Measurements from ENCODE around the gene SYNM. TPM values are rescaled to one million over a fixed set of nuclear protein-coding genes. Genes with fewer than 3 reads are reported as not detected.

The SYNM gene, protein sequence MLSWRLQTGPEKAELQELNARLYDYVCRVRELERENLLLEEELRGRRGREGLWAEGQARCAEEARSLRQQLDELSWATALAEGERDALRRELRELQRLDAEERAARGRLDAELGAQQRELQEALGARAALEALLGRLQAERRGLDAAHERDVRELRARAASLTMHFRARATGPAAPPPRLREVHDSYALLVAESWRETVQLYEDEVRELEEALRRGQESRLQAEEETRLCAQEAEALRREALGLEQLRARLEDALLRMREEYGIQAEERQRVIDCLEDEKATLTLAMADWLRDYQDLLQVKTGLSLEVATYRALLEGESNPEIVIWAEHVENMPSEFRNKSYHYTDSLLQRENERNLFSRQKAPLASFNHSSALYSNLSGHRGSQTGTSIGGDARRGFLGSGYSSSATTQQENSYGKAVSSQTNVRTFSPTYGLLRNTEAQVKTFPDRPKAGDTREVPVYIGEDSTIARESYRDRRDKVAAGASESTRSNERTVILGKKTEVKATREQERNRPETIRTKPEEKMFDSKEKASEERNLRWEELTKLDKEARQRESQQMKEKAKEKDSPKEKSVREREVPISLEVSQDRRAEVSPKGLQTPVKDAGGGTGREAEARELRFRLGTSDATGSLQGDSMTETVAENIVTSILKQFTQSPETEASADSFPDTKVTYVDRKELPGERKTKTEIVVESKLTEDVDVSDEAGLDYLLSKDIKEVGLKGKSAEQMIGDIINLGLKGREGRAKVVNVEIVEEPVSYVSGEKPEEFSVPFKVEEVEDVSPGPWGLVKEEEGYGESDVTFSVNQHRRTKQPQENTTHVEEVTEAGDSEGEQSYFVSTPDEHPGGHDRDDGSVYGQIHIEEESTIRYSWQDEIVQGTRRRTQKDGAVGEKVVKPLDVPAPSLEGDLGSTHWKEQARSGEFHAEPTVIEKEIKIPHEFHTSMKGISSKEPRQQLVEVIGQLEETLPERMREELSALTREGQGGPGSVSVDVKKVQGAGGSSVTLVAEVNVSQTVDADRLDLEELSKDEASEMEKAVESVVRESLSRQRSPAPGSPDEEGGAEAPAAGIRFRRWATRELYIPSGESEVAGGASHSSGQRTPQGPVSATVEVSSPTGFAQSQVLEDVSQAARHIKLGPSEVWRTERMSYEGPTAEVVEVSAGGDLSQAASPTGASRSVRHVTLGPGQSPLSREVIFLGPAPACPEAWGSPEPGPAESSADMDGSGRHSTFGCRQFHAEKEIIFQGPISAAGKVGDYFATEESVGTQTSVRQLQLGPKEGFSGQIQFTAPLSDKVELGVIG (N-terminal part only)
- total RNA-seq (1.8 TPM), polyA plus RNA-seq (under 1 TPM in 2 of 4 donors, not detected in 2; 0.13 to 0.41 TPM)

DNA sequence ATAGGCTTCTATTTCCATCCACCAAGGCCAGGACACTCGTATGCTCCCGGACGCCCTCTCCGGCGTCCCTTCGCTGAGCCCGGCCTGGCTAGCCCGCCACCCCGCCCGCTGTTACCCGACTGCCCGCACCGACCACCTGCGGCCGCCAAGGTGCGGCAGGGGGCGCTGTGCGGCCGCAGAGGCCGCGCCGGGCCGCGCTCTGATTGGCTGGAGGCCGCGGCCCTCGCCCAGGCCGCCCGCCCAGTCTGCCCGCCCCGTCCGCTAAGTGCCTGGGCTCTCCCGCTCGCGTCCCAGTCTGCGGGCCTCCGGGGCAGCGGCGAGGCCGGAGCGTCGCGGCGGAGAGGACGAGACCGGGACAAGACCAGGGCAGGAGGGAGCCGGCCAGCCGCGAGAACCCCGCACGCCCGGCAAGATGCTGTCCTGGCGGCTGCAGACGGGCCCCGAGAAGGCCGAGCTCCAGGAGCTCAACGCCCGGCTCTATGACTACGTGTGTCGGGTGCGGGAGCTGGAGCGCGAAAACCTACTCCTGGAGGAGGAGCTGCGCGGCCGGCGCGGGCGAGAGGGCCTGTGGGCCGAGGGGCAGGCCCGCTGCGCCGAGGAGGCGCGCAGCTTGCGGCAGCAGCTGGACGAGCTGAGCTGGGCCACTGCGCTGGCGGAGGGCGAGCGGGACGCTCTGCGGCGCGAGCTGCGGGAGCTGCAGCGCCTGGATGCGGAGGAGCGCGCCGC lies at the start of gene SYNM:
TSS of gene SYNM (plus strand) at position 293 of the 726 bp plus-strand sequence. CDS start at position 413, 120 bp downstream.
- ATAC-seq (ENCODE audit: low read depth in 2 of 2), result no peak
- H3K27ac ChIP-seq (ENCODE audit: insufficient read depth, low read length, poor library complexity, severe bottlenecking), result no peak within 1 kb of the TSS
- H3K4me1 Mint-ChIP-seq, result peaks cover 0 to 13% (median 5%) of the 10 kb centered on the region in 4 donors
- no peak within 1 kb of the TSS for H3K4me3 ChIP-seq (ENCODE audit: low read depth, low read length)
- H3K36me3 Mint-ChIP-seq, result no peaks in the 10 kb centered on the region
- no peaks in the 10 kb centered on the region for H3K9me3 ChIP-seq (ENCODE audit: control insufficient read depth in 2 of 2, low read length in 2 of 2)
- H3K27me3 ChIP-seq (ENCODE audit: control insufficient read depth, insufficient read depth, low read length), result peaks cover 15% of the 10 kb centered on the region
- peaks cover 0 to 3% (median 0%) of the 10 kb centered on the region in 7 donors for H3K9me3 Mint-ChIP-seq
- peaks cover 51% of the 10 kb centered on the region for H3K27me3 Mint-ChIP-seq
- H3K4me1 ChIP-seq (ENCODE audit: control insufficient read depth, insufficient read depth, low read length, poor library complexity, severe bottlenecking), result no peaks in the 10 kb centered on the region
- H3K27ac Mint-ChIP-seq, result no peak within 1 kb of the TSS
- H3K4me3 Mint-ChIP-seq, result peak within 1 kb of the TSS in 3 of 4 donors; percentile 41 to 50 (median 47)
- no peaks in the 10 kb centered on the region for H3K36me3 ChIP-seq (ENCODE audit: control insufficient read depth, insufficient read depth, low read length)
- DNase-seq, result peak in 2 of 3 donors; percentile 2 to 30

DNA sequence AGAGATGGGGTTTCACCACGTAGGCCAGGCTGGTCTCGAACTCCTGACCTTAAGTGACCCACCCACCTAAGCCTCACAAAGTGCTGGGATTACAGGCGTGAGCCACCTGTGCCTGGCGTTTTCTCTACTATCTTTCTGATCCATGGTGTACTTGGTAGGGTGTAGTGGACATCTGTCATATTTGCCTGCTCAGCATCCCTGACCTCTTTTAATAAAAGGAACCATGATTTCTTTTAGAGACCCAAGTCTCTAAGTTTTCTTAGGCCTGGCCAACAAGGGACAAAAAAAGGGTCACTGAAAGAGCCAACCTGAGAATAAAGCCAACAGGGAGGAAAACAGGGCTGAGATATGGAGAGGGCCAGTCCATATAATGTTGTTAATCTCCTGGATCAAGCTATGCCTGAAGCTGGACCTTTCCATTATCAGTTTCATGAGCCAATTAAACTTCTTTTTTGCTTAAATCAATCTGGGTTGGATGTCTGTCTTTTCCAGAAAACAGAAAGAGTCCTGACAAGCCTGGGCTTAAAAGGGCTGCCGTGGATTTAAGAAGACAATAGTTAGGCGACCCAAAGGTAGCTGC lies 49.2 kb upstream of the SYNM start:
- Histone ChIP-seq H3K4me3 (ENCODE audit: low read depth, low read length) (no peak overlapping the region), H3K4me1 (ENCODE audit: control insufficient read depth, insufficient read depth, low read length, poor library complexity, severe bottlenecking) (no peaks in the 10 kb centered on the region), H3K27ac (ENCODE audit: insufficient read depth, low read length, poor library complexity, severe bottlenecking) (no peak overlapping the region), H3K27me3 (ENCODE audit: control insufficient read depth, insufficient read depth, low read length) (no peaks in the 10 kb centered on the region), H3K9me3 (ENCODE audit: control insufficient read depth in 2 of 2, low read length in 2 of 2) (no peaks in the 10 kb centered on the region), H3K36me3 (ENCODE audit: control insufficient read depth, insufficient read depth, low read length) (no peaks in the 10 kb centered on the region)
- no peak overlapping the region for H3K4me3 Mint-ChIP-seq
- H3K27me3 Mint-ChIP-seq, result peaks cover 26% of the 10 kb centered on the region
- no peak overlapping the region for H3K27ac Mint-ChIP-seq
- ATAC-seq (ENCODE audit: low read depth in 2 of 2) (no peak), DNase-seq (no peak)
- H3K36me3 Mint-ChIP-seq, result no peaks in the 10 kb centered on the region
- peaks cover 0 to 3% (median 0%) of the 10 kb centered on the region in 7 donors for H3K9me3 Mint-ChIP-seq
- H3K4me1 Mint-ChIP-seq, result peaks cover 0 to 18% (median 3%) of the 10 kb centered on the region in 4 donors

DNA sequence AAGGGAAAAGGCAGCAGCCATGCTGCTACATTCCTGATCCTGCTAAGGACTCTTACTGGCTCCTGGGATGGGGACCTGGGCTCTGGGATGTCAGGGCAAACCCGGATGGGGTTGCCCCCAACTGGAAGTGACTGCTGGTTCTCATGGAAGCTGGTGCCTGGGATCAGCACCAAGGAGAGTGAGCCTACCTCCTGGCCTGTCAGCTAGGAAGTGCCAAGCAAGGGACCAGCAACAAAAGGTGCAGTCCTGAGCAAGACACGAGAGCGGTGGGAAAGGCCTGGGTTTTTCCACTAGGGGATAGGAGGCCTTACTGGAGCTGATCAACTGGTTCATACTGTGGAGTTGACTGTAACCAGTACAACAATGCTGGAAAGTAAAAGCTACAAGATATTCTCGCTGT lies 47.9 kb upstream of the SYNM start:
- Mint-ChIP-seq H3K9me3 (peaks cover 0 to 1% (median 0%) of the 10 kb centered on the region in 7 donors), H3K27ac (no peak overlapping the region), H3K27me3 (peaks cover 35% of the 10 kb centered on the region), H3K36me3 (no peaks in the 10 kb centered on the region), H3K4me1 (peaks cover 0 to 17% (median 3%) of the 10 kb centered on the region in 4 donors), H3K4me3 (no peak overlapping the region)
- H3K36me3 ChIP-seq (ENCODE audit: control insufficient read depth, insufficient read depth, low read length), result no peaks in the 10 kb centered on the region
- ATAC-seq (ENCODE audit: low read depth in 2 of 2) (no peak), DNase-seq (no peak)
- H3K4me3 ChIP-seq (ENCODE audit: low read depth, low read length), result no peak overlapping the region
- no peak overlapping the region for H3K27ac ChIP-seq (ENCODE audit: insufficient read depth, low read length, poor library complexity, severe bottlenecking)
- H3K9me3 ChIP-seq (ENCODE audit: control insufficient read depth in 2 of 2, low read length in 2 of 2), result no peaks in the 10 kb centered on the region
- no peaks in the 10 kb centered on the region for H3K4me1 ChIP-seq (ENCODE audit: control insufficient read depth, insufficient read depth, low read length, poor library complexity, severe bottlenecking)
- no peaks in the 10 kb centered on the region for H3K27me3 ChIP-seq (ENCODE audit: control insufficient read depth, insufficient read depth, low read length)

DNA sequence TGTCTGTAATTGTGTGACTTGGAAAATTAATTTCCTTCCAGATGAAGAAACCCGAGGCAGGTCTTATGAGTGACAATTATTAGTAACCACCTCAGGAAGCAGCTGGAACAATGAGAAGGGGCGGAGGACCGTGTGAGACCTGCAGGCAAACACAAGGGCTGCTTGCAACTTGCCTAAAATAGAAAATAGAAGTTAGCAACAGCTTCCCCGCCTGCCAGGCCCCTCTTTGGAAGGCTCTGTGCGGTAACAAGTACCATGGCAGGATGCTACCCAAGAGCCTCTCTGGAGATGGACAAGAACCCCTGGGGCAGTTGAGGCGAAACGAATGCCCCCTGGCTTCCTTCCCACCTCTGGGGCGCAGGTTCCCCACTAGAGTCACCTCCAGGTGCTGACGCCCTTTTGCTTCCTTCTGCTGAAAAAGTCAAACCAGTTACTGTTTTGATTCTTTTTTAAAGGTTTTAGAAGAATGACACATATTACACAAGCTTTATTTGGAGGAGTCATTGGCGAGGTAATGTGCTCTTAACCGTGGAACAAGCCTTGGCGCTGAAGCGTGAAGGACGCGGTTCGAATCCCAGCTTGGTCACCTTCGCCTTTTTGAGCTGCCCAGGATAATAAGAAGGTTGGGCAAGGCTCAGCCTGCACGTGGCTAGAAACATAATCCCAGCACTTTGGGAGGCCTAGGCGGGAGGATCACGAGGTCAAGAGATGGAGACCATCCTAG lies 47.0 kb upstream of the SYNM start:
- DNase-seq (no peak), ATAC-seq (ENCODE audit: low read depth in 2 of 2) (no peak)
- peaks cover 0 to 1% (median 0%) of the 10 kb centered on the region in 7 donors for H3K9me3 Mint-ChIP-seq
- no peaks in the 10 kb centered on the region for H3K4me1 ChIP-seq (ENCODE audit: control insufficient read depth, insufficient read depth, low read length, poor library complexity, severe bottlenecking)
- peaks cover 0 to 13% (median 0%) of the 10 kb centered on the region in 4 donors for H3K4me1 Mint-ChIP-seq
- no peak overlapping the region for H3K27ac Mint-ChIP-seq
- H3K36me3 Mint-ChIP-seq, result no peaks in the 10 kb centered on the region
- H3K4me3 ChIP-seq (ENCODE audit: low read depth, low read length), result no peak overlapping the region
- H3K36me3 ChIP-seq (ENCODE audit: control insufficient read depth, insufficient read depth, low read length), result no peaks in the 10 kb centered on the region
- H3K9me3 ChIP-seq (ENCODE audit: control insufficient read depth in 2 of 2, low read length in 2 of 2), result no peaks in the 10 kb centered on the region
- peak overlapping the region; percentile 57 to 75 (median 63) for H3K4me3 Mint-ChIP-seq
- H3K27ac ChIP-seq (ENCODE audit: insufficient read depth, low read length, poor library complexity, severe bottlenecking), result no peak overlapping the region
- H3K27me3 Mint-ChIP-seq, result peaks cover 35% of the 10 kb centered on the region
- no peaks in the 10 kb centered on the region for H3K27me3 ChIP-seq (ENCODE audit: control insufficient read depth, insufficient read depth, low read length)

DNA sequence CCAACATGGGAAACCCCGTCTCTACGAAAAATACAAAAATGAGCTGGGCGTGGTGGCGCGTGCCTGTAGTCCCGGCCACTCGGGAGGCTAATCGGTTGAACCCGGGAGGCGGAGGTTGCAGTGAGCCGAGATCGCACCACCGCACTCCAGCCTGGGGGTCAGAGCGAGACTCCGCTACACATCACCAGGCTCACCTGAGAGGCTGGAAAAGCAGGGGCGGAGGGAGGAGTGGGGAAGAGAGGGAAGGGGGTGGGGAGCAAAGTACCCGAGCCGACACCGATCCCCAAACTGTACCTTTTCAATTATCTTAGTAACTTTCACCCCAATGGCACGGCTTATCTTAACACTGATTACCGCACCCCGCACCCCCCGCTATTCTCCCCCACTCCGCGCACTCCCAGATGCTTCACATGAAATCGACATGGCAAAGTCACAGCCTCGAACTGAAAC lies 46.4 kb upstream of the SYNM start:
- no peak overlapping the region for H3K27ac Mint-ChIP-seq
- no peak overlapping the region for H3K27ac ChIP-seq (ENCODE audit: insufficient read depth, low read length, poor library complexity, severe bottlenecking)
- ATAC-seq (ENCODE audit: low read depth in 2 of 2), result no peak

More for the DNA sequence above, 46.4 kb upstream of the SYNM start:
- Mint-ChIP-seq H3K36me3 (no peaks in the 10 kb centered on the region), H3K9me3 (peaks cover 0 to 1% (median 0%) of the 10 kb centered on the region in 7 donors), H3K27me3 (peaks cover 35% of the 10 kb centered on the region), H3K4me1 (peaks cover 0 to 13% (median 0%) of the 10 kb centered on the region in 4 donors), H3K4me3 (peak overlapping the region; percentile 57 to 75 (median 63))
- no peaks in the 10 kb centered on the region for H3K9me3 ChIP-seq (ENCODE audit: control insufficient read depth in 2 of 2, low read length in 2 of 2)
- H3K27me3 ChIP-seq (ENCODE audit: control insufficient read depth, insufficient read depth, low read length), result no peaks in the 10 kb centered on the region
- no peak overlapping the region for H3K4me3 ChIP-seq (ENCODE audit: low read depth, low read length)
- no peaks in the 10 kb centered on the region for H3K36me3 ChIP-seq (ENCODE audit: control insufficient read depth, insufficient read depth, low read length)
- DNase-seq, result no peak
- H3K4me1 ChIP-seq (ENCODE audit: control insufficient read depth, insufficient read depth, low read length, poor library complexity, severe bottlenecking), result no peaks in the 10 kb centered on the region

Data from CD4-positive, CD25-positive, alpha-beta regulatory T cell (primary cell).